D721Med (cell line): Measurements from ENCODE around the gene LINGO4.

ENCODE experiments used
- DNase-seq: peaks from one replicate; pipeline ENCODE4 v3.0.0; 2011; ENCODE audit warnings: low spot score; ENCODE audit not compliant: insufficient read length
- FAIRE-seq: peaks from 2 replicates; lab custom pipeline; 2011; peaks lifted over from hg19 to GRCh38; lab: Jason Lieb, UNC
- TF ChIP-seq, protein P1 (sequence below): IDR thresholded peaks from 2 replicates; pipeline ENCODE4 v1.5.1; 2012; ENCODE audit warnings: mild to moderate bottlenecking, control low read depth; ENCODE audit not compliant: insufficient read depth; ENCODE audit errors: missing control alignments

LINGO4 gene

DNA sequence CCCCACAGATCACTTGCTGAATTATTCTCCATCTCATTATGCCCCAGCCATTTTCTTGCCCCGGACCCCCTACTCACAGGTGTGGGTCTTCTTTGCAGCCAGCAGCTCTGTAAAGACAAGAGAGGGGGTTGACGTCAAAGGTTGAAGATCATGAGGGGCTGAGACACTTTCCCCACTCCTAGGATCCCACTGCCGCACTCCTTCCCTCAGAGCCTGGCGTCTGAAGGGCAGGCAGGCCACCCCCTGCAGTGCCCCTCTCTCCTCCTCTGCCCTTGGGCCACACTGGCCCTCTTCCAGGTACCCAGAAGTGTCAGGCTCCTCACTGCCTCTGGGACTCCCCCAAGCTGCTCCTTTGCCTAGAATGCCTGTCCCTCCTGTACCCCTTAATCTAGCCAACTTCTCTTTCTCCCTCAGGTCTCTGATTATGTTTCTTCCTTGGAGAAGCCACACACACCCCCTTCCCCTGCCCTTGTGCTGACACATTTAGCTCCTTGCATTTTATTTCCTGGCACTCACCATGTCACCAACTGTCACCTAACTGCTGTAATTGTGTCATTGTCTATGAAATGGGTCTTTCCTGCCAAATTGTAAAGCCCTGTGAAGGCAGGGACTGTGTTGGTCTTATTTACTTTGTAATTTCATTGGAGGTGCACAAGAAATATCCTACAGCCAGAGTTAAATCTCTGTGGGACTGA lies 24.3 kb upstream of the LINGO4 start:
- DNase-seq, result no peak
- TF ChIP-seq, protein P1, sequence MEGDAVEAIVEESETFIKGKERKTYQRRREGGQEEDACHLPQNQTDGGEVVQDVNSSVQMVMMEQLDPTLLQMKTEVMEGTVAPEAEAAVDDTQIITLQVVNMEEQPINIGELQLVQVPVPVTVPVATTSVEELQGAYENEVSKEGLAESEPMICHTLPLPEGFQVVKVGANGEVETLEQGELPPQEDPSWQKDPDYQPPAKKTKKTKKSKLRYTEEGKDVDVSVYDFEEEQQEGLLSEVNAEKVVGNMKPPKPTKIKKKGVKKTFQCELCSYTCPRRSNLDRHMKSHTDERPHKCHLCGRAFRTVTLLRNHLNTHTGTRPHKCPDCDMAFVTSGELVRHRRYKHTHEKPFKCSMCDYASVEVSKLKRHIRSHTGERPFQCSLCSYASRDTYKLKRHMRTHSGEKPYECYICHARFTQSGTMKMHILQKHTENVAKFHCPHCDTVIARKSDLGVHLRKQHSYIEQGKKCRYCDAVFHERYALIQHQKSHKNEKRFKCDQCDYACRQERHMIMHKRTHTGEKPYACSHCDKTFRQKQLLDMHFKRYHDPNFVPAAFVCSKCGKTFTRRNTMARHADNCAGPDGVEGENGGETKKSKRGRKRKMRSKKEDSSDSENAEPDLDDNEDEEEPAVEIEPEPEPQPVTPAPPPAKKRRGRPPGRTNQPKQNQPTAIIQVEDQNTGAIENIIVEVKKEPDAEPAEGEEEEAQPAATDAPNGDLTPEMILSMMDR, result no peak
- no peak for FAIRE-seq

DNA sequence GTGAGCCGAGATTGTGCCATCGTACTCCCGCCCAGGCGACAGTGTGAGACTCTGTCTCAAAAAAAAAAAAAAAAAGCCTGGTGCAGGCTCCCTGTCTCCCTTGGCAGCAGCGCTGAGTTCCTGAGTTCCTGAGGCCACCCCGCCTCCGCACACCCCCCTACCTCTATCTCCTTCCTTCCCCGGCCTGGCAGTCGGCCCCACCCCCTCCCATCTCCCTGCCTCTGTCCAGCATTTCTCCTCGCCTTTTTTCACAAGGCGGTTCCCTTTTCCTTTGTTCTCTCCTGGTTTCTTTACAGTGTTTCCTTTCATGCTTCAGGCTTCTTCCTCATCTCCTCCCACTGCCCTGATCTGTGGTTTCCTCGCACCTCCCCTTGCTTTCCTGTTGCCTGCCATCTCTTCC lies 23.7 kb upstream of the LINGO4 start:
- TF ChIP-seq, protein P1, result no peak
- FAIRE-seq (no peak), DNase-seq (no peak)

DNA sequence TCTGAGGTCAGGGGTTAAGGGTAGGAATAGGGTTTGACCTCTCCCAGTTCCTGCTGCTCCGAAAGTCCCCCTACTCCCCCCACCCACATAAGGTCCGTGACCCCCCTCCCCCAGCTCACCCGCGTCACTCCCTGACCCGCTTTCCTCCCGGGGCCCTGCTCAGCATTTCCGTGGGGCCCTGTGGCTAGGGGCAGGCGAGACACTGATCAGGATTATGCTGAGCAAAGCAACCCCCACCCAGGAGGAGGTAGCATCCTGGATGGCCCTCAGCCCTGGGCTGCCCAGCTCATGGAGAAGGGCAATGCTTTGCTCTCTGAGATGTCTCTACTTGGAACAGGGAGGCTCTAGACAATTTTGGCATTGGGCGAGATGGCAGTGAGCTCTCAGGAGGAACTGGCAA lies 22.6 kb upstream of the LINGO4 start:
- DNase-seq (no peak), FAIRE-seq (no peak)
- TF ChIP-seq, protein P1, result no peak

DNA sequence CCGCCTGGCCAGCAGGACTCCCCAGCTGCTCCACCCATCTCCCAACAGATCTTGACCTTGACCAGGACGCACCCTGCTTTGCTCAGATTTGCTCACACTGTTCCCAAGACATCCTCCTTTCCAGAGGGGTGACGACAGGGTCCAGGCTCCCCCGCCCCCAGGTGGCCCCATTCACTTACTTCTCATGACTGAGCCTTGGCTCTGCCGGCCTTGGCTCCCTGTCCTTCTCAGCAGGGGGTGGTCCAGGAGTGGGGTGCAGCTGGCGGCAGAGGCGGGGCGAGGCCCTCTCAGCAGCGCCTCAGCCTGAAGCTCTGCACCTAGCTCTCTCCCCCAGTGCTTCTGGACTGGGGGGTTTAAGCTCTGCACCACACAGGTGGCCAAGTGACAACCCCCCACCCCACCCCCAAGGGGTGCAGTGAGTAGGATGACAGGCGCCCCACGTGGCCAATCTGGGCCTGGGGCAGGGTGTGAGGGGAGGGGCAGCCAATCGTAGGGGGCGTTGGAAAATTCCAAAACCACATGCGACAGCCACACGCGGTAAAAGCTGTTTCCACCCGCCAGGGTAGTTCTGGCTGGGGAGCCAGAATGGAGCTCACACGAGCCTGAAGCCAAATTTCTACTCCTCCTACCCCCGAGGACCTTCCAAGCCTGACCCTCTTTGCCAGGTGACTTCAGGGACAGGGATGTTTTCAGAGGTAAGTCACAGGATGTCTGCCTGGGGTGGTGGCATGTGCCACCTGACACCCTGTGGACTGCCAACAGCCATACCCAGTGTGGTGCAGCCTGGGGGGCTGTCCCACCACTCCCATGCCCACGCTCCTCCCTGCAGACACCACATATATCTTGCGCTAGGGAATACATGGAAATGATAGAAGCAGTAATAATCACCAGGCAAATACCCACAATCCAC lies 20.8 kb upstream of the LINGO4 start:
- TF ChIP-seq, protein P1, result no peak
- FAIRE-seq, result no peak
- DNase-seq, result no peak

DNA sequence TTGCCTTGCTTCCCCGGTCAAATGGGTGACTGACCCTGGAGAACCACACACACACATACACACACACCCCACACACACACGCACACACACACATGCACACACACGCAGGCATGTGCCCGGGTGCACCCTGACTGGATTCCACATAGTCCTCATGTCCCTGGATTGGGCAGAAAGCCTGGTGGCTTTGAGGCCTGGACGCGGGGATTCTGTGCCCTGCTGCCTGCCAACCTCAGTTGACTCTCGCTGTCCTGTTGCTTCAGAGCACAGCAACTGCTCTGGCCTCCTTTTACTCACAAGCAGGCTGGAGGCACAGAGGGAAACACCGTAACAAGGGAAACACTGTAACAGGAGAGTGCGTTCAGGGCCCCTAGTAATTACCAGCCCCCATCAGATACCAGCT lies 20.0 kb upstream of the LINGO4 start:
- TF ChIP-seq, protein P1, result no peak
- DNase-seq (no peak), FAIRE-seq (no peak)

DNA sequence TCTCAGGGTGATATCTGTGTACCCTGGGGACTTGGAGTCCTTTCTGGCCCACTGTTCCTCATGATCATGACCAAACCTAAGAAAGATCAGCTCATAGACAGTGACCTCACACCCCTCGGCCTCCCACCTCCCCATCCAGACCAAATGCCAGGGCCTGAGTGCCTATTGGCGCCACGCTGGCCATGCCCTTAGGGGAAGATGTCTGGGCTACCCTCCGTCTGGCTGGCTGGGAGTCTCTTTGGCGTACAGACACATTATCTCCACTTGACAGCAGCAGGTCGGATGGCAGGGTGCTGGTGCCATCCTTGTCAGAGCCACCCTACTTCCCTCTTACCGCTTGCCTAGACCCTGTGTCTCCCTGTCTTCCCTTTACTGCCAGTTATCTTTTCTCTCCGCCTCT lies 18.0 kb upstream of the LINGO4 start:
- FAIRE-seq (no peak), DNase-seq (no peak)
- TF ChIP-seq, protein P1, result no peak
